Measurements from ENCODE around the gene CACNA1B.
"Not testable (repeated sequence)": the region's sequence is repeated elsewhere in the genome, so short reads cannot be mapped to it uniquely, and the experiment has no call there.

CACNA1B gene

GRCh38 chr9:137880160-137880975 lies 2.8 kb downstream of the CACNA1B start:
- peaks cover 33% of the 10 kb centered on the region for H3K36me3 ChIP-seq (ENCODE audit: control insufficient read depth, insufficient read depth, low read length)
- H3K4me1 ChIP-seq (ENCODE audit: control insufficient read depth, insufficient read depth, low read length), result no peaks in the 10 kb centered on the region
- no peak overlapping the region for H3K27ac ChIP-seq (ENCODE audit: low read depth, low read length)
- H3K9ac ChIP-seq (ENCODE audit: low read depth, low read length), result no peak overlapping the region
- no peaks in the 10 kb centered on the region for H3K9me3 ChIP-seq (ENCODE audit: control insufficient read depth, insufficient read depth, low read length)
- H3K27me3 ChIP-seq (ENCODE audit: control insufficient read depth, insufficient read depth, low read length), result peaks cover 18% of the 10 kb centered on the region
- H3K4me3 ChIP-seq (ENCODE audit: low read depth, low read length), result no peak overlapping the region

DNA sequence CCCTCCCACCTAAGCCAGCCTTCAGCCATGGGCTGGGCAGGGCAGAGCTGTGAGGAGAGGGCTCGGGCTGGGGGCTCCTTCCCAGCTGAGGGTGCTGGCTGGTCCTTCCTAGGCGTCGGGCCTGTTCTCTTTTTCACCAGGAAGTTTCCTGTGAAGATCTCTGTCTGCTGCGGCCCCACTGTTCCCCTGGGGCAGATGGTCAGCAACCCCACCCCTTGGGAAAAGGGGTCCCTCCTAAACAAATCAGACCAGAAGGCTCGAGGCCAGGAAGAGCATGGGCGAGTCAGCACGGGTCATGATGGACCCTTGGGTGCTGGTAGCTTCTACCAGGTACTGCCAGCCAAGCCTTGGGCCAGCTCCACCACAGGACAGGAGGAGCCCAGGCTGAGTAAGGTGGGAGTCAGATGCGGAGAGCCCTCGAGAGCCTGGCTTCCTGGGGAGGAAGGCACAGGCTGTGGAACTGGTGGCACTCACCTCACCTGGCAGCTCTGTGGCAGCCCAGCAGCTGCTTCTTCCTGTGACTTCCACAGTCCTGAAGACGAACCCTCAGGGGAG lies 3.5 kb downstream of the CACNA1B start:
- H3K36me3 ChIP-seq (ENCODE audit: control insufficient read depth, insufficient read depth, low read length), result peaks cover 33% of the 10 kb centered on the region
- no peaks in the 10 kb centered on the region for H3K4me1 ChIP-seq (ENCODE audit: control insufficient read depth, insufficient read depth, low read length)
- no peaks in the 10 kb centered on the region for H3K9me3 ChIP-seq (ENCODE audit: control insufficient read depth, insufficient read depth, low read length)
- H3K4me3 ChIP-seq (ENCODE audit: low read depth, low read length), result no peak overlapping the region
- no peak overlapping the region for H3K27ac ChIP-seq (ENCODE audit: low read depth, low read length)
- peaks cover 11% of the 10 kb centered on the region for H3K27me3 ChIP-seq (ENCODE audit: control insufficient read depth, insufficient read depth, low read length)
- H3K9ac ChIP-seq (ENCODE audit: low read depth, low read length), result no peak overlapping the region

- Histone ChIP-seq H3K4me1 (ENCODE audit: control insufficient read depth, insufficient read depth, low read length) (no peaks in the 10 kb centered on the region), H3K27me3 (ENCODE audit: control insufficient read depth, insufficient read depth, low read length) (peaks cover 3% of the 10 kb centered on the region; the same call in 1 of the 2 replicates), H3K36me3 (ENCODE audit: control insufficient read depth, insufficient read depth, low read length) (peaks cover 33% of the 10 kb centered on the region), H3K4me3 (ENCODE audit: low read depth, low read length) (no peak overlapping the region), H3K9me3 (ENCODE audit: control insufficient read depth, insufficient read depth, low read length) (no peaks in the 10 kb centered on the region), H3K9ac (ENCODE audit: low read depth, low read length) (no peak overlapping the region), H3K27ac (ENCODE audit: low read depth, low read length) (no peak overlapping the region)
These were observed 4.3 kb downstream of the CACNA1B start for GRCh38 chr9:137881591-137882505.

- H3K4me1 ChIP-seq (ENCODE audit: control insufficient read depth, insufficient read depth, low read length), result no peaks in the 10 kb centered on the region
- H3K27me3 ChIP-seq (ENCODE audit: control insufficient read depth, insufficient read depth, low read length), result no peaks in the 10 kb centered on the region
- H3K9ac ChIP-seq (ENCODE audit: low read depth, low read length), result no peak overlapping the region
- no peak overlapping the region for H3K27ac ChIP-seq (ENCODE audit: low read depth, low read length)
- H3K4me3 ChIP-seq (ENCODE audit: low read depth, low read length), result no peak overlapping the region
- H3K36me3 ChIP-seq (ENCODE audit: control insufficient read depth, insufficient read depth, low read length), result peaks cover 33% of the 10 kb centered on the region
- H3K9me3 ChIP-seq (ENCODE audit: control insufficient read depth, insufficient read depth, low read length), result no peaks in the 10 kb centered on the region
These were observed 4.9 kb downstream of the CACNA1B start for GRCh38 chr9:137882506-137882821.

DNA sequence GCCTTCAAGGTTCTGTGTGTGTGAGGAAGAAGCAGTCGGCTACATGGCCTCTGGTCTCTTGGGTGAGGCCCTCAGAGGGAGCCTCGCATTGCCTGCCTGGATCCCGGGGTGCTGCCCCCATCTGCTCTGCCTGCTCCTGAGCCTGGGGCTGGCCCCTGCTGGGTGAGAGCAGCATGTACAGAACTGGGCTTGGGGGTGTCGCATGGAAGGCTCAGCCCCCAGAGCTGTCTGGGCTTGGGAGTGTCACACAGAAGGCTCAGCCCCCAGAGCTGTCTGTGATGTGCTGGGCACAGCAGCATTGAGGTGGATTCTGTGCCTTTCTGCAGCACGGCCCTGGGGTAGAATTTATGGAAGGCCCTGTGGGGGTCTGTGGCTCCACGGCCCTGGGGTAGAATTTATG lies 6.4 kb downstream of the CACNA1B start:
- H3K9me3 ChIP-seq (ENCODE audit: control insufficient read depth, insufficient read depth, low read length); H3K27ac ChIP-seq (ENCODE audit: low read depth, low read length): not testable (repeated sequence)

DNA sequence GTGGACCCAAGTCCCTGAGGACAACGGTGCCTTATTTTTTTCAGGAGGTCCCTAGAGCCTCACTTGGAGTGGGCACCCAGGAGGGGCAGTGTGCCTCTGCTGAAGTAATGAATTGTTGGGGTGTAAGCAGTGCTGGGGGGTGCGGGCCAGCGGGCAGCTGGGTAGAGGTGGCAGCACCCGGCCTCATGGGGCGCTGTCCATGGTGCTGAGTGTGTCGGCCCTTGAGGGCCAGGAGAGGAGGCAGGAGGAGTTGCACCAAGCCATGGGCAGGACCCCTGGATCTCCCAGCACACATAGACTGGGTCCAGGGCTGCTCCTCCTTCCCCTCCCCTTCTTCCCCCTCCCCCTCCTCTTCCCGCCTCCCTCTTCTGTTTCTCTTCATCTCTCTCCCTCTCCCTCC lies 7.0 kb downstream of the CACNA1B start:
- H3K4me3 ChIP-seq (ENCODE audit: low read depth, low read length); H3K4me1 ChIP-seq (ENCODE audit: control insufficient read depth, insufficient read depth, low read length); H3K9ac ChIP-seq (ENCODE audit: low read depth, low read length); H3K27ac ChIP-seq (ENCODE audit: low read depth, low read length); H3K27me3 ChIP-seq (ENCODE audit: control insufficient read depth, insufficient read depth, low read length); H3K9me3 ChIP-seq (ENCODE audit: control insufficient read depth, insufficient read depth, low read length): not testable (repeated sequence)
- peaks cover 29% of the 10 kb centered on the region for H3K36me3 ChIP-seq (ENCODE audit: control insufficient read depth, insufficient read depth, low read length)

More for the DNA sequence above, 6.4 kb downstream of the CACNA1B start:
- H3K4me3 ChIP-seq (ENCODE audit: low read depth, low read length); H3K4me1 ChIP-seq (ENCODE audit: control insufficient read depth, insufficient read depth, low read length); H3K9ac ChIP-seq (ENCODE audit: low read depth, low read length); H3K27me3 ChIP-seq (ENCODE audit: control insufficient read depth, insufficient read depth, low read length): not testable (repeated sequence)
- H3K36me3 ChIP-seq (ENCODE audit: control insufficient read depth, insufficient read depth, low read length), result peaks cover 33% of the 10 kb centered on the region

GRCh38 chr9:137885121-137885520 lies 7.5 kb downstream of the CACNA1B start:
- H3K4me3 ChIP-seq (ENCODE audit: low read depth, low read length); H3K27ac ChIP-seq (ENCODE audit: low read depth, low read length); H3K9me3 ChIP-seq (ENCODE audit: control insufficient read depth, insufficient read depth, low read length); H3K27me3 ChIP-seq (ENCODE audit: control insufficient read depth, insufficient read depth, low read length); H3K9ac ChIP-seq (ENCODE audit: low read depth, low read length); H3K4me1 ChIP-seq (ENCODE audit: control insufficient read depth, insufficient read depth, low read length): not testable (repeated sequence)
- peaks cover 28% of the 10 kb centered on the region for H3K36me3 ChIP-seq (ENCODE audit: control insufficient read depth, insufficient read depth, low read length)

GRCh38 chr9:137888621-137889020 lies 11.0 kb downstream of the CACNA1B start:
- not testable (repeated sequence) for H3K9ac ChIP-seq (ENCODE audit: low read depth, low read length); H3K27me3 ChIP-seq (ENCODE audit: control insufficient read depth, insufficient read depth, low read length); H3K27ac ChIP-seq (ENCODE audit: low read depth, low read length); H3K4me3 ChIP-seq (ENCODE audit: low read depth, low read length); H3K4me1 ChIP-seq (ENCODE audit: control insufficient read depth, insufficient read depth, low read length); H3K9me3 ChIP-seq (ENCODE audit: control insufficient read depth, insufficient read depth, low read length); H3K36me3 ChIP-seq (ENCODE audit: control insufficient read depth, insufficient read depth, low read length)

GRCh38 chr9:137889966-137890365 lies 12.4 kb downstream of the CACNA1B start:
- not testable (repeated sequence) for H3K4me1 ChIP-seq (ENCODE audit: control insufficient read depth, insufficient read depth, low read length); H3K4me3 ChIP-seq (ENCODE audit: low read depth, low read length); H3K27ac ChIP-seq (ENCODE audit: low read depth, low read length); H3K27me3 ChIP-seq (ENCODE audit: control insufficient read depth, insufficient read depth, low read length); H3K9me3 ChIP-seq (ENCODE audit: control insufficient read depth, insufficient read depth, low read length); H3K36me3 ChIP-seq (ENCODE audit: control insufficient read depth, insufficient read depth, low read length); H3K9ac ChIP-seq (ENCODE audit: low read depth, low read length)

DNA sequence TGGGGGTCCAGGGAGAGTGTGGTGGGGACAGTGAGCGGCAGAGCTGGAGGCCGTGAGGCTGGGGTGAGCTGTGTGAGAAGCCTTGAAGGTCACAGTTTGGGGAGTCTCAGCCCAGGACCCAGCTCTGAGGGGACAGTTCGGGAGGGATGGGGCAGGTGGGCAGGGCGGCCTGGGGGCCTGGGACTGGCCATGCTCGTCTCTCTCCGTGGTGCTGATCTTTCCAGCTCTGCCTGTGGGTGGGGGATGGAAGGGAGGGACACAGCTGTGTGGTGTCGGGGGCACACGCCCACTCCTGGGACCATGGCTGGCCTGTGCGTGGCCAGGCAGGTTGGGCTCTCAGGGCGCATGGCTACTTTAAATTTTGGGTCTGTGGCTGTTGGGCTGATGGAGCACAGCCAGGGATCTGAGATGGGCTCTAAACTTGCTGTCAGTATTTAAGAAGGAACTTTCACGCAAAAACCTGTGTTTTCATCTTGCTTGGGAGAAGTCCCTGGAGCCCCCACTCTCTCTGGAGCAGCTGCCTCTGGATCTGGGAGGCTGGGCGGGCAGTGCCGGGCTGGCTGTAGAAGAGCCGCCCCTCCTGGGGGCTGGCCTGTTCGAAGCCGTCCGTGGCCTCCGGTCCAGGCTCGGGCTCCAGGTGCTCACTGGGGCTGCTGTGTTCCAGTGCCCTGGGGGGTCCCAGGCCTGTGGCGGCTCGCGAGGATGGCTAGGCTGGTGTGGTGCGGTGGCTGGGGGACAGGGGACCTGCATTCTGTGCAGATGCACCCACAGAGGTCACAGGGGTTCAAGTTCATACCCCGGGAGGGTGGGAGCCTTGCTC lies 13.4 kb downstream of the CACNA1B start:
- not testable (repeated sequence) for H3K4me1 ChIP-seq (ENCODE audit: control insufficient read depth, insufficient read depth, low read length); H3K4me3 ChIP-seq (ENCODE audit: low read depth, low read length); H3K9ac ChIP-seq (ENCODE audit: low read depth, low read length); H3K27ac ChIP-seq (ENCODE audit: low read depth, low read length); H3K9me3 ChIP-seq (ENCODE audit: control insufficient read depth, insufficient read depth, low read length); H3K36me3 ChIP-seq (ENCODE audit: control insufficient read depth, insufficient read depth, low read length); H3K27me3 ChIP-seq (ENCODE audit: control insufficient read depth, insufficient read depth, low read length)
